Cardiac fibroblast (primary cell): Measurements from ENCODE around the gene RBMS1.
A peak's percentile ranks its signal among the peaks of the same experiment; 100 is the strongest.

Source experiments
- DNase-seq, 2 donors: peaks; one replicate each; pipeline versions ENCODE4 v3.0.0 to v3.0.0-alpha.2; 2010; ENCODE audit warnings: low read depth in 2 of 2
- H3K4me3 ChIP-seq, 2 donors: replicated peaks in 1 of 2; 1 replicate in 1 of 2; 2 replicates in 1 of 2; pipeline ENCODE4 v1.5.1; 2011; ENCODE audit warnings: low read depth in 2 of 2, low read length in 2 of 2, mild to moderate bottlenecking in 2 of 2, moderate library complexity in 1 of 2
- CTCF ChIP-seq: IDR thresholded peaks from one replicate; pipeline ENCODE4 v1.5.1; 2011; ENCODE audit warnings: low read depth, mild to moderate bottlenecking, low read length, inconsistent platforms

Gene RBMS1

GRCh38 chr2:160229591-160229990 lies 264.0 kb downstream of the RBMS1 start:
- DNase-seq: peak; percentile 63 to 83
- H3K4me3 ChIP-seq: no peak overlapping the region
- no peak for TF ChIP-seq CTCF

- DNase-seq: peak; percentile 78 to 97
- H3K4me3 ChIP-seq: peak overlapping the region in 1 of 2 donors; percentile 30
- no peak for TF ChIP-seq CTCF
Measured at GRCh38 chr2:160228141-160228917, 265.3 kb downstream of the RBMS1 start.

- peak; percentile 53 to 93 for DNase-seq
- TF ChIP-seq CTCF: no peak
- peak overlapping the region in 1 of 2 donors; percentile 30 for H3K4me3 ChIP-seq
Measured at GRCh38 chr2:160227293-160227915, 266.2 kb downstream of the RBMS1 start.

GRCh38 chr2:160226367-160226766 lies 267.2 kb downstream of the RBMS1 start:
- no peak for TF ChIP-seq CTCF
- no peak overlapping the region for H3K4me3 ChIP-seq
- no peak for DNase-seq

GRCh38 chr2:160225722-160226121 lies 267.9 kb downstream of the RBMS1 start:
- DNase-seq: no peak
- H3K4me3 ChIP-seq: no peak overlapping the region
- TF ChIP-seq CTCF: no peak

- TF ChIP-seq CTCF: no peak
- no peak for DNase-seq
- H3K4me3 ChIP-seq: no peak overlapping the region
Measured at GRCh38 chr2:160224507-160224906, 269.1 kb downstream of the RBMS1 start.

- TF ChIP-seq CTCF: no peak
- DNase-seq: peak; percentile 87 to 98
- no peak overlapping the region for H3K4me3 ChIP-seq
Measured at GRCh38 chr2:160224060-160224459, 269.5 kb downstream of the RBMS1 start.
